BJ (cell line): ENCODE results near the gene PLEKHA5. TPM values are rescaled to one million over a fixed set of nuclear protein-coding genes. Genes with fewer than 3 reads are reported as not detected.

Experiments used
- CTCF ChIA-PET: fragments of 350-600 bp; formaldehyde crosslinking; extraction: SDS; loops from one replicate; lab custom pipeline; 2021; ENCODE audit warnings: antibody characterized with exemption, inconsistent platforms; lab: Yijun Ruan, JAX
- POLR2A ChIA-PET: fragments of 300-600 bp; sonication (Branson Sonifier 250); formaldehyde crosslinking; extraction: SDS; loops from one replicate; lab custom pipeline; 2021; ENCODE audit warnings: antibody characterized with exemption; lab: Charles Lee
- DNase-seq: peaks from one replicate; pipeline ENCODE4 v3.0.0-alpha.2; 2011; ENCODE audit warnings: low read depth
- H3K27me3 ChIP-seq: 2 replicates; pipeline ENCODE4 v1.6.0; 2011; ENCODE audit warnings: low read length; ENCODE audit not compliant: control insufficient read depth, insufficient read depth
- H3K36me3 ChIP-seq: 2 replicates; pipeline ENCODE4 v1.5.1; 2011; ENCODE audit warnings: low read length; ENCODE audit not compliant: control insufficient read depth, insufficient read depth
- H3K4me3 ChIP-seq: 2 replicates; pipeline ENCODE4 v1.5.1; 2011; ENCODE audit warnings: low read depth, mild to moderate bottlenecking, control low read depth, low read length
- CTCF ChIP-seq: IDR thresholded peaks from 2 replicates; pipeline ENCODE4 v1.5.1; 2011; ENCODE audit warnings: low read depth, mild to moderate bottlenecking, control low read depth, inconsistent platforms, low read length, moderate library complexity; ENCODE audit not compliant: insufficient read depth
- polyA plus RNA-seq: library from polyadenylated mRNA; depleted of rRNA; stranded (reverse); fragments of >200 nt; gene quantifications from 2 replicates; pipeline ENCODE4 v1.2.3, GENCODE V29; 2011

Gene PLEKHA5
- polyA plus RNA-seq, 1 experiment, result 5.8 TPM

GRCh38 chr12:19095756-19096480, 33.6 kb upstream of the PLEKHA5 start:
- no peaks in the 10 kb centered on the region for H3K36me3 ChIP-seq
- DNase-seq, result no peak
- no peaks in the 10 kb centered on the region for H3K27me3 ChIP-seq
- POLR2A ChIA-PET, result no interaction called here
- no peak for TF ChIP-seq CTCF
- no peak overlapping the region for H3K4me3 ChIP-seq
- CTCF ChIA-PET, result no interaction called here

- DNase-seq, result no peak
- no peak overlapping the region for H3K4me3 ChIP-seq
- CTCF ChIA-PET, result no interaction called here
- H3K36me3 ChIP-seq, result no peaks in the 10 kb centered on the region
- H3K27me3 ChIP-seq, result no peaks in the 10 kb centered on the region; the same call in 1 of the 2 replicates
- POLR2A ChIA-PET, result no interaction called here
- no peak for TF ChIP-seq CTCF
Observed at GRCh38 chr12:19105463-19105862, 24.1 kb upstream of the PLEKHA5 start.

DNA sequence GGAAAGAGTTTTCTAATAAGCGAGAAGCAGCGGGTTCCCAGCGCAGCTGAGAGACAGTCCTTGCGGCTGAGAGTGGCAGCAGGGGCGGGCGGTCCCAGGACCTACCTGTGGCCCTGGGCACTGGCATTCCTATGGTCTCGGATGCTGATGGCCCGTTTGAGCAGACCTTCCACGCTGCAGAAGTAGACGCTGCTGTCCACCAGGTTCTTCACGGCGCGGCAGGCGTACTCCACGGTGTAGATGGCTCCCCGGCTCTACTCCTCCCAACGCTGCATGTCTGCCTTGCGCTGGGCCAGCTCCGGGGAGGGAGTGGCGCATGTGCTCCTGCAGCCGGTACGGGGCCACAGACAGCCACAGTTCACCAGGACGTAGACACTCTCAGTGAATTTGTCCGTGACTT, 21.8 kb upstream of the PLEKHA5 start:
- DNase-seq, result no peak
- Histone ChIP-seq H3K4me3 (no peak overlapping the region), H3K36me3 (no peaks in the 10 kb centered on the region), H3K27me3 (no peaks in the 10 kb centered on the region; the same call in 1 of the 2 replicates)
- ChIA-PET CTCF (interaction anchor here (0.7 kb wide), 2 partner anchors 9 to 14 kb away, joined by 3 read pairs; no protein-coding TSS in a partner anchor), POLR2A (no interaction called here)
- TF ChIP-seq CTCF, result no peak

GRCh38 chr12:19110221-19110940, 19.2 kb upstream of the PLEKHA5 start:
- H3K27me3 ChIP-seq, result no peaks in the 10 kb centered on the region
- H3K36me3 ChIP-seq, result no peaks in the 10 kb centered on the region
- DNase-seq, result no peak
- ChIA-PET CTCF (interaction anchor here (0.6 to 0.9 kb wide), 2 partner anchors 9 to 21 kb away, joined by 3 to 5 read pairs; no protein-coding TSS in a partner anchor), POLR2A (interaction anchor here (0.6 kb wide), 1 partner anchor 418 kb away, joined by 3 read pairs; no protein-coding TSS in a partner anchor)
- TF ChIP-seq CTCF, result no peak
- H3K4me3 ChIP-seq, result no peak overlapping the region

- CTCF ChIA-PET, result no interaction called here
- POLR2A ChIA-PET, result interaction anchor here (1.1 kb wide), 1 partner anchor 17 kb away, joined by 3 read pairs; no protein-coding TSS in a partner anchor
Observed at GRCh38 chr12:19113464-19113863, 16.1 kb upstream of the PLEKHA5 start.

More at GRCh38 chr12:19113464-19113863, 16.1 kb upstream of the PLEKHA5 start:
- no peak overlapping the region for H3K4me3 ChIP-seq
- H3K36me3 ChIP-seq, result no peaks in the 10 kb centered on the region
- TF ChIP-seq CTCF, result no peak
- H3K27me3 ChIP-seq, result no peaks in the 10 kb centered on the region
- no peak for DNase-seq
